ENCODE measurements around the gene CSNK1D.

Gene CSNK1D

DNA sequence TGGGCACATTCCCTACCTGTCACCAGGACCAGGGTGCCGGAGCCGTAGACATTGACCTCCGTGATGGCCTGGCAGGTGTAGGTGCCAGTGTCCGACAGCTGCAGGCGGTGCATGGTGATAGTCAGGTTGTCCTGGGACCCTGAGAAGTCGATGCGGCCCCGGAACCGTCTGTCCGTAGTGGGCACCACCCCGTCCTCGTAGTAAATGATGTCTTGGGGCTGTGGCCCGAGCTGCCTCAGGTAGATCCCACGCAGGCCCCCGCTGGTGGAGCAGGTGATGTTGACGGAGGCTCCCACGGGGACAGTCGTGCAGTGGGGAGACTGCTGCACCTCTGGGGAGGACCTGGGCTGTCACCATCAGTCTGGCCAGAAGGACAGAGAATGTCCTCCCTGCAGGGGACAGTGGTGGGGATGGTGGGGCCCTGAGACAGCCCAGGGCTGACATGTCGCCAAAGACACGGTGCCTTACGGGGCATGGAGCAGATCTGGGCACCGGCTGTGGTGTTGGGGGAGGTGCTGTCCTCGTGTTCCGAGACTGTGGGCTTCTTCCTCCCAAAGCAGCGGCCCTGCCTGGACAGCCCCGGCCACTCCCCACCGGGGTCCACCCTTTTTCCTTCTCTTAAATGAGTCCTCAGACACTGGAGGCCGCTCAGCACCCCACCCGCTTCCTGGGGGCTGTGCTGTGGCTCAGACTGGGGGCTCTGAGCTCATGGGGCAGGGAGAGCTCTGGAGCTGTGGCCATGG is 43.3 kb upstream of the CSNK1D start:
- H3K79me2 ChIP-seq (ENCODE audit: low read length), result no peaks in the 10 kb centered on the region
- no peak overlapping the region for H3K27ac ChIP-seq (ENCODE audit: low read length)
- H3K9ac ChIP-seq (ENCODE audit: low read length), result no peak overlapping the region
- H2AFZ ChIP-seq (ENCODE audit: low read depth, low read length), result no peak overlapping the region
- H3K4me1 ChIP-seq (ENCODE audit: low read length), result peaks cover 8% of the 10 kb centered on the region
- no peak overlapping the region for H3K4me3 ChIP-seq (ENCODE audit: low read length)
- no peaks in the 10 kb centered on the region for H3K36me3 ChIP-seq (replicated peaks; ENCODE audit: low read depth, low read length)
- no peaks in the 10 kb centered on the region for H4K20me1 ChIP-seq (ENCODE audit: insufficient read depth, low read length)
- H3K27me3 ChIP-seq (ENCODE audit: low read depth, low read length), result no peaks in the 10 kb centered on the region
- H3K9me3 ChIP-seq (ENCODE audit: insufficient read depth, low read length), result no peaks in the 10 kb centered on the region
- no peak overlapping the region for H3K4me2 ChIP-seq (ENCODE audit: low read length)
- TF ChIP-seq, protein P1, sequence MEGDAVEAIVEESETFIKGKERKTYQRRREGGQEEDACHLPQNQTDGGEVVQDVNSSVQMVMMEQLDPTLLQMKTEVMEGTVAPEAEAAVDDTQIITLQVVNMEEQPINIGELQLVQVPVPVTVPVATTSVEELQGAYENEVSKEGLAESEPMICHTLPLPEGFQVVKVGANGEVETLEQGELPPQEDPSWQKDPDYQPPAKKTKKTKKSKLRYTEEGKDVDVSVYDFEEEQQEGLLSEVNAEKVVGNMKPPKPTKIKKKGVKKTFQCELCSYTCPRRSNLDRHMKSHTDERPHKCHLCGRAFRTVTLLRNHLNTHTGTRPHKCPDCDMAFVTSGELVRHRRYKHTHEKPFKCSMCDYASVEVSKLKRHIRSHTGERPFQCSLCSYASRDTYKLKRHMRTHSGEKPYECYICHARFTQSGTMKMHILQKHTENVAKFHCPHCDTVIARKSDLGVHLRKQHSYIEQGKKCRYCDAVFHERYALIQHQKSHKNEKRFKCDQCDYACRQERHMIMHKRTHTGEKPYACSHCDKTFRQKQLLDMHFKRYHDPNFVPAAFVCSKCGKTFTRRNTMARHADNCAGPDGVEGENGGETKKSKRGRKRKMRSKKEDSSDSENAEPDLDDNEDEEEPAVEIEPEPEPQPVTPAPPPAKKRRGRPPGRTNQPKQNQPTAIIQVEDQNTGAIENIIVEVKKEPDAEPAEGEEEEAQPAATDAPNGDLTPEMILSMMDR (IDR thresholded peaks at IDR 0.05; ENCODE audit: low read depth, low read length), result no peak
- no peak for TF ChIP-seq EZH2phosphoT487 (IDR thresholded peaks at IDR 0.05; ENCODE audit: low read depth)

DNA sequence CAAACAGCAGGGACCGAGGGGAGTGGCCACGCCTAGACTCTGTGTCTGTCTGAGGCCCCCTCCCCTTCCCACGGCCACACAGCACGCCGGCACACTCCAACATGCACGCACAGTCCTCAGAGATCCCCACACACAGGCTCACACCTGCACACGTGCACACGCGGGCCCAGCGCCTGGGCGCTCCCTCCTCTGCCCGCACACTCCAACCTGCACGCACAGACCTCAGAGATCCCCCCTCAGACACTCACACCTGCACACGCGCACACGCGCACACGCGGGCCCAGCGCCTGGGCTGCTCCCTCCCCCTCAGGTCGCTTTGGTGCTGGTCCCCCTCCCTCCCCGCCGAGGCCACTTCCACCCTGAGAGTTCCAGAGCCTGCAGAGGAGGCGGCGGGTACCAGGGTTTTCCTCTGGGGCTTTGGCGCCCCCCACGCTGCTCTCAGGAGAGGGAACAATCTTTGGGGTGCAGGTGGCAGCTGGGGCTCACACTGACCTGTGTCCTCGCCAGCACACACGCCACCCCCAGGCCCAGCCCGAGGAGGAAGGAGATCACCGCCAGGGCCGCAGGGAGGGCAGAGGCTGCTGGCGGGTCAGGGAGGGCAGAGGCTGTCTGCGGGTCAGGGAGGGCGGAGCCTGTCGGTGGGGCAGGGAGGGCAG is 42.3 kb upstream of the CSNK1D start:
- H3K27ac ChIP-seq (ENCODE audit: low read length), result no peak overlapping the region
- no peaks in the 10 kb centered on the region for H4K20me1 ChIP-seq (ENCODE audit: insufficient read depth, low read length)
- H3K79me2 ChIP-seq (ENCODE audit: low read length), result no peaks in the 10 kb centered on the region
- H3K36me3 ChIP-seq (replicated peaks; ENCODE audit: low read depth, low read length), result no peaks in the 10 kb centered on the region
- no peak overlapping the region for H3K9ac ChIP-seq (ENCODE audit: low read length)
- H3K4me3 ChIP-seq (ENCODE audit: low read length), result no peak overlapping the region
- no peaks in the 10 kb centered on the region for H3K9me3 ChIP-seq (ENCODE audit: insufficient read depth, low read length)
- TF ChIP-seq, protein P1 (IDR thresholded peaks at IDR 0.05; ENCODE audit: low read depth, low read length), result no peak
- no peak for TF ChIP-seq EZH2phosphoT487 (IDR thresholded peaks at IDR 0.05; ENCODE audit: low read depth)
- H3K4me2 ChIP-seq (ENCODE audit: low read length), result no peak overlapping the region
- H3K27me3 ChIP-seq (ENCODE audit: low read depth, low read length), result no peaks in the 10 kb centered on the region
- peaks cover 2% of the 10 kb centered on the region for H3K4me1 ChIP-seq (ENCODE audit: low read length)
- no peak overlapping the region for H2AFZ ChIP-seq (ENCODE audit: low read depth, low read length)

DNA sequence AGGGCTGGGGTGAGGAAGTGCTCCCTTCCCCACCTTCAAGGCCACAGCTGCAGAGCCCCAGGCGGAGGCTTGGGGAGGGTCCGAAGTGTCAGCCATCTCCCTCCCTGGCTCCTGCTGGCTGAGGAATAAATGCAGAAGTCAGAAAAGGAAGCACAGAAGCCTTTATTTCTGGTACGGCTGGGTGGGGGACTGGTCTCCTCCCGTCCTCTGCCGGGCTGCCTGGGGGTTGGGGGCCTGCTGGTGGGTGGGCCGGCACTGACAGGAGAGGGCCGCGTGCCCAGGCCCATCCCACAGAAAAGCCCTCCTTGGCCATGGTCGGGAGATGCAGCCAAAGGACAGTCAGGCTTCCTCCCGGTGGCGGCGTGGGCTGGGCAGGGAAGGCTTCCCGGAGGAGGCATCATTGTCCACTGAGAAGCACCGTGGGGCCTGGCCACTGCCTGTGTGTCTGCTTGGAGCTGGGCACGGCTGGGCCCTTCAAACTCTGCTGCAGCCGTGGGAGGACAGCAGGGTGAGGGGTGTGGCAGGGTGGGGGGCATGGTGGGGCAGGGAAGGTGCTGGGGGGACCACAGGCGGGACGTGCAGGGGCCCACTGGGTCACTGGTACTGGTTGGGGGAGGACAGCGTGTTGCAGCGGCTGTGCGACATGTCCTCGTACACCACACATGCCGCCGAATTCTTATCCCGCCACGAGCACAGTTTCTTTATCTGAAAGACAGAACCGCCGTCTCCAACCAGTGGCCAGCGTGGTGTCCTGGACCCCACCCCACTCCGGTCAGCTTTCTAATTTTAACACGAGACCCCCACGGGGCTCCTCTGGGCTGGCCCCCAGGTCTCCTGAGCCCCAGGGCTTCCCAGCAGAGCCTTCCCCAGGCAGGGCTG is 41.5 kb upstream of the CSNK1D start:
- Histone ChIP-seq H3K36me3 (replicated peaks; ENCODE audit: low read depth, low read length) (no peaks in the 10 kb centered on the region), H4K20me1 (ENCODE audit: insufficient read depth, low read length) (no peaks in the 10 kb centered on the region), H3K27me3 (ENCODE audit: low read depth, low read length) (no peaks in the 10 kb centered on the region), H3K79me2 (ENCODE audit: low read length) (no peaks in the 10 kb centered on the region), H3K27ac (ENCODE audit: low read length) (no peak overlapping the region), H2AFZ (ENCODE audit: low read depth, low read length) (no peak overlapping the region), H3K9me3 (ENCODE audit: insufficient read depth, low read length) (no peaks in the 10 kb centered on the region), H3K4me2 (ENCODE audit: low read length) (no peak overlapping the region), H3K4me1 (ENCODE audit: low read length) (no peaks in the 10 kb centered on the region), H3K9ac (ENCODE audit: low read length) (no peak overlapping the region), H3K4me3 (ENCODE audit: low read length) (no peak overlapping the region)
- no peak for TF ChIP-seq EZH2phosphoT487 (IDR thresholded peaks at IDR 0.05; ENCODE audit: low read depth)
- TF ChIP-seq, protein P1 (IDR thresholded peaks at IDR 0.05; ENCODE audit: low read depth, low read length), result no peak
